HG02885 (cell line): Measurements from ENCODE around the gene AZU1.
"Not testable (repeated sequence)": the region's sequence is repeated elsewhere in the genome, so short reads cannot be mapped to it uniquely, and the experiment has no call there.

Source experiments
- ATAC-seq: cut with Tn5 transposase; IDR thresholded peaks from one replicate; pipeline ENCODE4 v1.9.1; 2021; ENCODE audit warnings: mild to moderate bottlenecking; ENCODE audit not compliant: unreplicated experiment, poor library complexity

The AZU1 gene

GRCh38 chr19:824885-825284, 2.8 kb upstream of the AZU1 start:
- no peak for ATAC-seq

GRCh38 chr19:825897-826644, 1.6 kb upstream of the AZU1 start:
- ATAC-seq = no peak

- no peak for ATAC-seq
These were observed 325 bp upstream of the AZU1 start for GRCh38 chr19:827314-827709.

- no peak for ATAC-seq
These were observed 1.6 kb downstream of the AZU1 start for GRCh38 chr19:829129-829758.

- no peak for ATAC-seq
These were observed 4.1 kb downstream of the AZU1 start for GRCh38 chr19:831407-832369.

- ATAC-seq = no peak
These were observed 6.6 kb downstream of the AZU1 start for GRCh38 chr19:834216-834615.

GRCh38 chr19:835210-835810, 7.7 kb downstream of the AZU1 start:
- no peak for ATAC-seq

GRCh38 chr19:840519-841206, 13.0 kb downstream of the AZU1 start, which contains the start of gene PRTN3:
PRTN3 (plus strand) TSS chr19:840999; CDS start chr19:841009, 10 bp downstream.
- ATAC-seq = no peak

GRCh38 chr19:842802-843179, 15.2 kb downstream of the AZU1 start:
- ATAC-seq = not testable (repeated sequence)

GRCh38 chr19:843180-843835, 15.7 kb downstream of the AZU1 start:
- no peak for ATAC-seq

GRCh38 chr19:843836-844545, 16.4 kb downstream of the AZU1 start:
- no peak for ATAC-seq

GRCh38 chr19:844546-844971, 16.9 kb downstream of the AZU1 start:
- ATAC-seq = no peak

GRCh38 chr19:845707-846521, 18.3 kb downstream of the AZU1 start:
- no peak for ATAC-seq

- no peak for ATAC-seq
These were observed 20.8 kb downstream of the AZU1 start for GRCh38 chr19:848386-848921.

GRCh38 chr19:849195-849594, 21.6 kb downstream of the AZU1 start:
- not testable (repeated sequence) for ATAC-seq

- ATAC-seq = no peak
These were observed 22.8 kb downstream of the AZU1 start for GRCh38 chr19:850221-850978.

GRCh38 chr19:850979-851335, 23.3 kb downstream of the AZU1 start:
- ATAC-seq = no peak
